Smooth muscle cell (in vitro differentiated cells): Measurements from ENCODE around the gene LAMA5. TPM values are rescaled to one million over a fixed set of nuclear protein-coding genes. Genes with fewer than 3 reads are reported as not detected.

Experiments used
- DNase-seq: peaks from one replicate; lab custom pipeline; 2025; ENCODE audit not compliant: unreplicated experiment; lab: John Stamatoyannopoulos, UW
- H2AFZ ChIP-seq: fragments of 200-600 bp; sonication (generic); 2 replicates; pipeline ENCODE4 v1.6.0; 2016; ENCODE audit warnings: antibody characterized with exemption, low read depth, mild to moderate bottlenecking
- H3F3A ChIP-seq: fragments of 200-600 bp; sonication (generic); 2 replicates; pipeline ENCODE4 v1.6.0; 2017; ENCODE audit warnings: antibody characterized with exemption, low read depth
- H3K27ac ChIP-seq: fragments of 200-600 bp; sonication (generic); 2 replicates; pipeline ENCODE4 v1.5.1; 2016; ENCODE audit warnings: low read depth, mild to moderate bottlenecking
- H3K27me3 ChIP-seq: fragments of 200-600 bp; sonication (generic); 2 replicates; pipeline ENCODE4 v1.6.1; 2016; ENCODE audit warnings: low read depth, mild to moderate bottlenecking
- H3K36me3 ChIP-seq: fragments of 200-600 bp; sonication (generic); 2 replicates; pipeline ENCODE4 v1.5.1; 2016; ENCODE audit warnings: low read depth
- H3K4me1 ChIP-seq: fragments of 200-600 bp; sonication (generic); 2 replicates; pipeline ENCODE4 v1.5.1; 2016; ENCODE audit warnings: low read depth
- H3K4me2 ChIP-seq: fragments of 200-600 bp; sonication (generic); 2 replicates; pipeline ENCODE4 v1.6.0; 2016; ENCODE audit warnings: mild to moderate bottlenecking
- H3K4me3 ChIP-seq: fragments of 200-600 bp; sonication (generic); 2 replicates; pipeline ENCODE4 v1.5.1; 2016; ENCODE audit warnings: mild to moderate bottlenecking
- H3K79me2 ChIP-seq: fragments of 200-600 bp; sonication (generic); 2 replicates; pipeline ENCODE4 v1.6.0; 2016; ENCODE audit warnings: low read depth, mild to moderate bottlenecking
- H3K9ac ChIP-seq: fragments of 200-600 bp; sonication (generic); 2 replicates; pipeline ENCODE4 v1.6.0; 2016; ENCODE audit warnings: low read depth
- H3K9me3 ChIP-seq: fragments of 200-600 bp; sonication (generic); replicated peaks from 2 replicates; pipeline ENCODE4 v1.5.1; 2016; ENCODE audit warnings: low read depth
- H4K20me1 ChIP-seq: fragments of 200-600 bp; sonication (generic); 2 replicates; pipeline ENCODE4 v1.6.0; 2016; ENCODE audit warnings: low read depth
- CTCF ChIP-seq: fragments of 200-600 bp; sonication (generic); IDR thresholded peaks from 2 replicates; pipeline ENCODE4 v1.5.1; 2017; ENCODE audit warnings: borderline replicate concordance, mild to moderate bottlenecking, antibody characterized with exemption; ENCODE audit not compliant: insufficient read depth, poor library complexity, severe bottlenecking
- WGBS: methylation state at CpG from one replicate; pipeline ENCODE4 v1.1.7; 2016; ENCODE audit warnings: low lambda C conversion rate; 5-methylcytosine and 5-hydroxymethylcytosine counted together
- polyA plus RNA-seq: library from polyadenylated mRNA; unstranded; fragments of >200 nt; fragmentation: Nextera tagmentation; extraction: Ambion mirVana; gene quantifications from 2 replicates; pipeline ENCODE4 v1.2.1, GENCODE V29; 2016
- total RNA-seq: library from RNA; depleted of rRNA; stranded (reverse); fragments of >200 nt; gene quantifications from 2 replicates; pipeline ENCODE4 v1.2.3, GENCODE V29; 2014

LAMA5 gene
- total and polyA plus RNA-seq, 2 experiments from 2014 or later = 27.5 to 27.6 TPM

- no peak for TF ChIP-seq CTCF
- Histone ChIP-seq H3K27me3 (no peaks in the 10 kb centered on the region), H3K4me2 (no peak overlapping the region), H3K4me1 (no peaks in the 10 kb centered on the region), H3K36me3 (no peaks in the 10 kb centered on the region), H3K9ac (no peak overlapping the region), H3K4me3 (no peak overlapping the region), H2AFZ (no peak overlapping the region), H3K9me3 (no peaks in the 10 kb centered on the region), H3F3A (no peaks in the 10 kb centered on the region), H3K27ac (no peak overlapping the region), H4K20me1 (no peaks in the 10 kb centered on the region), H3K79me2 (no peaks in the 10 kb centered on the region)
- WGBS = 93% methylated on average over 9 of the region's 9 CpGs
- DNase-seq = no peak
Observed at GRCh38 chr20:62293946-62294345, 73.2 kb downstream of the LAMA5 start.

- Histone ChIP-seq H4K20me1 (no peaks in the 10 kb centered on the region), H3K79me2 (no peaks in the 10 kb centered on the region), H3K9me3 (no peaks in the 10 kb centered on the region), H2AFZ (no peak overlapping the region), H3K4me3 (no peak overlapping the region), H3F3A (no peaks in the 10 kb centered on the region), H3K4me1 (no peaks in the 10 kb centered on the region), H3K36me3 (no peaks in the 10 kb centered on the region), H3K27me3 (no peaks in the 10 kb centered on the region), H3K27ac (no peak overlapping the region), H3K4me2 (no peak overlapping the region), H3K9ac (no peak overlapping the region)
- no peak for TF ChIP-seq CTCF
- WGBS = 98% methylated on average over 20 of the region's 20 CpGs
- DNase-seq = no peak
Observed at GRCh38 chr20:62293111-62293784, 73.9 kb downstream of the LAMA5 start.

GRCh38 chr20:62292108-62292507 is 75.0 kb downstream of the LAMA5 start:
- no peaks in the 10 kb centered on the region for H3K79me2 ChIP-seq
- H4K20me1 ChIP-seq = peaks cover 9% of the 10 kb centered on the region
- TF ChIP-seq CTCF = no peak
- H2AFZ ChIP-seq = no peak overlapping the region
- no peak overlapping the region for H3K4me2 ChIP-seq
- no peaks in the 10 kb centered on the region for H3K4me1 ChIP-seq
- no peaks in the 10 kb centered on the region for H3K36me3 ChIP-seq
- no peaks in the 10 kb centered on the region for H3K9me3 ChIP-seq
- H3K27ac ChIP-seq = no peak overlapping the region
- no peak for DNase-seq
- no peaks in the 10 kb centered on the region for H3F3A ChIP-seq
- WGBS = 97% methylated on average over 11 of the region's 11 CpGs
- no peaks in the 10 kb centered on the region for H3K27me3 ChIP-seq
- H3K9ac ChIP-seq = no peak overlapping the region
- no peak overlapping the region for H3K4me3 ChIP-seq
